Progenitor cell of endocrine pancreas (in vitro differentiated cells): Measurements from ENCODE around the gene CTNNA2. TPM values are rescaled to one million over a fixed set of nuclear protein-coding genes. Genes with fewer than 3 reads are reported as not detected.

ENCODE experiments used
- DNase-seq: peaks from one replicate; pipeline ENCODE4 v3.0.0; 2021; ENCODE audit warnings: low spot score; ENCODE audit not compliant: unreplicated experiment
- H3K27ac Mint-ChIP-seq: 2 replicates; pipeline ENCODE4 v1.8.0; 2021; ENCODE audit warnings: mild to moderate bottlenecking, moderate library complexity, mixed read lengths
- H3K27me3 Mint-ChIP-seq: 2 replicates; pipeline ENCODE4 v1.8.0; 2021; ENCODE audit warnings: mixed read lengths
- H3K36me3 Mint-ChIP-seq: 2 replicates; pipeline ENCODE4 v1.8.0; 2022; ENCODE audit warnings: mixed read lengths; ENCODE audit not compliant: insufficient read depth
- H3K4me1 Mint-ChIP-seq: 2 replicates; pipeline ENCODE4 v1.8.0; 2021; ENCODE audit warnings: low read depth, mixed read lengths
- H3K4me3 Mint-ChIP-seq: 2 replicates; pipeline ENCODE4 v1.8.0; 2021; ENCODE audit warnings: low read depth, mild to moderate bottlenecking, moderate library complexity, mixed read lengths
- H3K9me3 Mint-ChIP-seq: 2 replicates; pipeline ENCODE4 v1.8.0; 2021; ENCODE audit warnings: low read depth, mixed read lengths
- CTCF ChIP-seq: fragments of 200-600 bp; sonication (generic); IDR thresholded peaks from one replicate; pipeline ENCODE4 v1.5.0; 2021; ENCODE audit warnings: antibody characterized with exemption, mild to moderate bottlenecking; ENCODE audit not compliant: unreplicated experiment
- total RNA-seq: library from RNA; stranded (reverse); gene quantifications from 2 replicates; pipeline ENCODE4 v1.2.1, GENCODE V29; 2021

CTNNA2 gene
- total RNA-seq, 1 donor from 2014 or later: 10.2 TPM

- H3K9me3 Mint-ChIP-seq: no peaks in the 10 kb centered on the region
- H3K27ac Mint-ChIP-seq: no peak overlapping the region
- no peak for TF ChIP-seq CTCF
- DNase-seq: no peak
- no peak overlapping the region for H3K4me3 Mint-ChIP-seq
- no peaks in the 10 kb centered on the region for H3K4me1 Mint-ChIP-seq
- no peaks in the 10 kb centered on the region for H3K36me3 Mint-ChIP-seq
- H3K27me3 Mint-ChIP-seq: no peaks in the 10 kb centered on the region
Observed at GRCh38 chr2:80519121-80519643, 1006.3 kb downstream of the CTNNA2 start.

- H3K36me3 Mint-ChIP-seq: no peaks in the 10 kb centered on the region
- no peak for TF ChIP-seq CTCF
- H3K4me3 Mint-ChIP-seq: no peak overlapping the region
- no peak overlapping the region for H3K27ac Mint-ChIP-seq
- no peak for DNase-seq
- H3K27me3 Mint-ChIP-seq: no peaks in the 10 kb centered on the region
- H3K9me3 Mint-ChIP-seq: no peaks in the 10 kb centered on the region
- H3K4me1 Mint-ChIP-seq: no peaks in the 10 kb centered on the region
Observed at GRCh38 chr2:80519699-80520291, 1006.9 kb downstream of the CTNNA2 start.

- no peaks in the 10 kb centered on the region for H3K4me1 Mint-ChIP-seq
- no peak overlapping the region for H3K4me3 Mint-ChIP-seq
- no peak for DNase-seq
- no peaks in the 10 kb centered on the region for H3K36me3 Mint-ChIP-seq
- H3K27ac Mint-ChIP-seq: no peak overlapping the region
- no peak for TF ChIP-seq CTCF
- no peaks in the 10 kb centered on the region for H3K27me3 Mint-ChIP-seq
- H3K9me3 Mint-ChIP-seq: no peaks in the 10 kb centered on the region
Observed at GRCh38 chr2:80525152-80525551, 1012.3 kb downstream of the CTNNA2 start.

GRCh38 chr2:80527119-80527518 lies 1014.3 kb downstream of the CTNNA2 start:
- TF ChIP-seq CTCF: no peak
- Mint-ChIP-seq H3K4me1 (no peaks in the 10 kb centered on the region), H3K9me3 (no peaks in the 10 kb centered on the region), H3K4me3 (no peak overlapping the region), H3K27ac (no peak overlapping the region), H3K27me3 (no peaks in the 10 kb centered on the region), H3K36me3 (no peaks in the 10 kb centered on the region)
- no peak for DNase-seq

- Mint-ChIP-seq H3K27me3 (no peaks in the 10 kb centered on the region), H3K9me3 (no peaks in the 10 kb centered on the region), H3K36me3 (no peaks in the 10 kb centered on the region), H3K4me1 (no peaks in the 10 kb centered on the region), H3K4me3 (no peak overlapping the region), H3K27ac (no peak overlapping the region)
- TF ChIP-seq CTCF: no peak
- DNase-seq: no peak
Observed at GRCh38 chr2:80529466-80530165, 1016.8 kb downstream of the CTNNA2 start.
